Measurements from ENCODE around the gene RUBCNL.

- TF ChIP-seq MAX (CRISPR knock-in tag; IDR thresholded peaks at IDR 0.05) = no peak
- no peak for TF ChIP-seq CTCF (IDR thresholded peaks at IDR 0.05)
- TF ChIP-seq ZNF416 (CRISPR knock-in tag; IDR thresholded peaks at IDR 0.05) = no peak
- TF ChIP-seq IRF1 (CRISPR knock-in tag; IDR thresholded peaks at IDR 0.05) = no peak
Observed at GRCh38 chr13:46315036-46315435, 72.0 kb downstream of the RUBCNL start.

Data from WTC11 (cell line).